Measurements from ENCODE around the gene FAXDC2. TPM values are rescaled to one million over a fixed set of nuclear protein-coding genes. Genes with fewer than 3 reads are reported as not detected.
A peak's percentile ranks its signal among the peaks of the same experiment; 100 is the strongest.

Gene FAXDC2
- total and polyA plus RNA-seq, 9 of the 15 experiments (the other 6 are each of a cell fraction or from before 2014, with no cell fraction given), result 2.4 to 30.0 (median 9.9) TPM

- CTCF ChIA-PET (ENCODE audit: low intra/inter-chr PET ratio), result no interaction called here
- POLR2A ChIA-PET, result interaction anchor here (0.7 to 1.9 kb wide), 9 partner anchors 8 to 122 kb away, joined by 3 to 9 read pairs (median 3); no protein-coding TSS in a partner anchor
- peak overlapping the region; percentile 44; the same call in 1 of the 3 replicates for H3K27ac ChIP-seq (ENCODE audit: extremely low read depth, low read depth, low read length)
- H3K27me3 ChIP-seq (ENCODE audit: control insufficient read depth in 2 of 2, insufficient read depth in 2 of 2, low read length in 2 of 2), result no peaks in the 10 kb centered on the region
- peaks cover 61% of the 10 kb centered on the region for H4K20me1 ChIP-seq (replicated peaks; ENCODE audit: control insufficient read depth, insufficient read depth, low read length)
- no peak overlapping the region for H3K4me2 ChIP-seq (ENCODE audit: insufficient read depth, low read length)
- H3K4me3 ChIP-seq, result no peak overlapping the region
- peaks cover 16% of the 10 kb centered on the region for H3K9me1 ChIP-seq (ENCODE audit: control insufficient read depth, insufficient read depth, low read length)
- intact Hi-C loops (cut with micrococcal nuclease), result no loop called here
- peak in 2 of 4 experiments; percentile 55 to 76 for DNase-seq (ENCODE audit: extremely low read depth in 1 of 4, low spot score in 3 of 4)
- 0 out of 4 replicates have a peak overlapping the region, but pooled peaks of 1 of the 2 experiments have one; percentile 2 for H3K9ac ChIP-seq (ENCODE audit: insufficient read depth in 1 of 2, low read depth in 2 of 2, low read length in 2 of 2)
- peak; percentile 79 for FAIRE-seq
- ATAC-seq, result peak; percentile 68
- peaks cover 30 to 41% of the 10 kb centered on the region in 2 experiments for H3K4me1 ChIP-seq (replicated peaks in 1 of 2; ENCODE audit: control insufficient read depth in 2 of 2, insufficient read depth in 2 of 2, low read length in 2 of 2)
- no peak overlapping the region for H2AFZ ChIP-seq (ENCODE audit: low read depth, low read length)
- whole genome bisulfite sequencing (ENCODE audit: insufficient coverage, low coverage, missing lambda C conversion rate), result 63% methylated on average over 1 of the region's 1 CpG
- in situ Hi-C loops (cut with MboI), result no loop called here
- H3K79me2 ChIP-seq (ENCODE audit: control insufficient read depth, insufficient read depth, low read length), result peaks cover 100% of the 10 kb centered on the region
- no TSS peak for BruUV-seq (replicated peaks)
- peaks cover 62% of the 10 kb centered on the region for H3K36me3 ChIP-seq (ENCODE audit: control insufficient read depth, insufficient read depth, low read length)
- no peaks in the 10 kb centered on the region for H3K9me3 ChIP-seq (replicated peaks; ENCODE audit: control insufficient read depth, insufficient read depth, low read depth, low read length)
- TF ChIP-seq CREM (IDR thresholded peaks at IDR 0.05; ENCODE audit: low read depth), result peak; percentile 48; the same call in 1 of the 2 replicates
- TF ChIP-seq MEIS2 (IDR thresholded peaks at IDR 0.05; ENCODE audit: partially characterized antibody), result peak; percentile 78
- TF ChIP-seq, protein P1, sequence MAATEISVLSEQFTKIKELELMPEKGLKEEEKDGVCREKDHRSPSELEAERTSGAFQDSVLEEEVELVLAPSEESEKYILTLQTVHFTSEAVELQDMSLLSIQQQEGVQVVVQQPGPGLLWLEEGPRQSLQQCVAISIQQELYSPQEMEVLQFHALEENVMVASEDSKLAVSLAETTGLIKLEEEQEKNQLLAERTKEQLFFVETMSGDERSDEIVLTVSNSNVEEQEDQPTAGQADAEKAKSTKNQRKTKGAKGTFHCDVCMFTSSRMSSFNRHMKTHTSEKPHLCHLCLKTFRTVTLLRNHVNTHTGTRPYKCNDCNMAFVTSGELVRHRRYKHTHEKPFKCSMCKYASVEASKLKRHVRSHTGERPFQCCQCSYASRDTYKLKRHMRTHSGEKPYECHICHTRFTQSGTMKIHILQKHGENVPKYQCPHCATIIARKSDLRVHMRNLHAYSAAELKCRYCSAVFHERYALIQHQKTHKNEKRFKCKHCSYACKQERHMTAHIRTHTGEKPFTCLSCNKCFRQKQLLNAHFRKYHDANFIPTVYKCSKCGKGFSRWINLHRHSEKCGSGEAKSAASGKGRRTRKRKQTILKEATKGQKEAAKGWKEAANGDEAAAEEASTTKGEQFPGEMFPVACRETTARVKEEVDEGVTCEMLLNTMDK (IDR thresholded peaks at IDR 0.05; ENCODE audit: borderline replicate concordance, insufficient read depth, low read depth, low read length, poor library complexity, severe bottlenecking), result no peak
- peak in 1 of 2 experiments; percentile 42; a peak in 1 of 4 replicates for TF ChIP-seq RCOR1 (IDR thresholded peaks at IDR 0.05; ENCODE audit: borderline replicate concordance in 1 of 2, low read depth in 2 of 2, low read length in 2 of 2)
- peak; percentile 41; the same call in 1 of the 2 replicates for TF ChIP-seq SMARCA4 (IDR thresholded peaks at IDR 0.05)
- TF ChIP-seq, protein P2, sequence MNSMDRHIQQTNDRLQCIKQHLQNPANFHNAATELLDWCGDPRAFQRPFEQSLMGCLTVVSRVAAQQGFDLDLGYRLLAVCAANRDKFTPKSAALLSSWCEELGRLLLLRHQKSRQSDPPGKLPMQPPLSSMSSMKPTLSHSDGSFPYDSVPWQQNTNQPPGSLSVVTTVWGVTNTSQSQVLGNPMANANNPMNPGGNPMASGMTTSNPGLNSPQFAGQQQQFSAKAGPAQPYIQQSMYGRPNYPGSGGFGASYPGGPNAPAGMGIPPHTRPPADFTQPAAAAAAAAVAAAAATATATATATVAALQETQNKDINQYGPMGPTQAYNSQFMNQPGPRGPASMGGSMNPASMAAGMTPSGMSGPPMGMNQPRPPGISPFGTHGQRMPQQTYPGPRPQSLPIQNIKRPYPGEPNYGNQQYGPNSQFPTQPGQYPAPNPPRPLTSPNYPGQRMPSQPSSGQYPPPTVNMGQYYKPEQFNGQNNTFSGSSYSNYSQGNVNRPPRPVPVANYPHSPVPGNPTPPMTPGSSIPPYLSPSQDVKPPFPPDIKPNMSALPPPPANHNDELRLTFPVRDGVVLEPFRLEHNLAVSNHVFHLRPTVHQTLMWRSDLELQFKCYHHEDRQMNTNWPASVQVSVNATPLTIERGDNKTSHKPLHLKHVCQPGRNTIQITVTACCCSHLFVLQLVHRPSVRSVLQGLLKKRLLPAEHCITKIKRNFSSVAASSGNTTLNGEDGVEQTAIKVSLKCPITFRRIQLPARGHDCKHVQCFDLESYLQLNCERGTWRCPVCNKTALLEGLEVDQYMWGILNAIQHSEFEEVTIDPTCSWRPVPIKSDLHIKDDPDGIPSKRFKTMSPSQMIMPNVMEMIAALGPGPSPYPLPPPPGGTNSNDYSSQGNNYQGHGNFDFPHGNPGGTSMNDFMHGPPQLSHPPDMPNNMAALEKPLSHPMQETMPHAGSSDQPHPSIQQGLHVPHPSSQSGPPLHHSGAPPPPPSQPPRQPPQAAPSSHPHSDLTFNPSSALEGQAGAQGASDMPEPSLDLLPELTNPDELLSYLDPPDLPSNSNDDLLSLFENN (IDR thresholded peaks at IDR 0.05; ENCODE audit: low read depth in 2 of 2, low read length in 2 of 2), result 0 out of 4 replicates have a peak, but pooled peaks of 1 of the 2 experiments have one; percentile 22
- TF ChIP-seq SAFB2 (IDR thresholded peaks at IDR 0.05; ENCODE audit: borderline replicate concordance, low read depth, low read length, severe bottlenecking), result no peak
- peak; percentile 62 for TF ChIP-seq NCOR1 (IDR thresholded peaks at IDR 0.05)
- 0 out of 4 replicates have a peak, but pooled peaks of 1 of the 2 experiments have one; percentile 47 for TF ChIP-seq TBL1XR1 (IDR thresholded peaks at IDR 0.05; ENCODE audit: low read length in 2 of 2)
- TF ChIP-seq ARHGAP35 (IDR thresholded peaks at IDR 0.05; ENCODE audit: partially characterized antibody), result no peak
- TF ChIP-seq ARID1B (IDR thresholded peaks at IDR 0.05), result peak; percentile 76
- TF ChIP-seq GATA2 (CRISPR knock-in tag; IDR thresholded peaks at IDR 0.05), result peak; percentile 42; the same call in 1 of the 2 replicates
- TF ChIP-seq PML (IDR thresholded peaks at IDR 0.05; ENCODE audit: low read length), result 0 out of 2 replicates have a peak, but pooled peaks have one; percentile 23
- no peak for TF ChIP-seq IRF2 (CRISPR knock-in tag; IDR thresholded peaks at IDR 0.05)
- TF ChIP-seq TCF3 (CRISPR knock-in tag; IDR thresholded peaks at IDR 0.05), result peak; percentile 87
- TF ChIP-seq, protein P3, sequence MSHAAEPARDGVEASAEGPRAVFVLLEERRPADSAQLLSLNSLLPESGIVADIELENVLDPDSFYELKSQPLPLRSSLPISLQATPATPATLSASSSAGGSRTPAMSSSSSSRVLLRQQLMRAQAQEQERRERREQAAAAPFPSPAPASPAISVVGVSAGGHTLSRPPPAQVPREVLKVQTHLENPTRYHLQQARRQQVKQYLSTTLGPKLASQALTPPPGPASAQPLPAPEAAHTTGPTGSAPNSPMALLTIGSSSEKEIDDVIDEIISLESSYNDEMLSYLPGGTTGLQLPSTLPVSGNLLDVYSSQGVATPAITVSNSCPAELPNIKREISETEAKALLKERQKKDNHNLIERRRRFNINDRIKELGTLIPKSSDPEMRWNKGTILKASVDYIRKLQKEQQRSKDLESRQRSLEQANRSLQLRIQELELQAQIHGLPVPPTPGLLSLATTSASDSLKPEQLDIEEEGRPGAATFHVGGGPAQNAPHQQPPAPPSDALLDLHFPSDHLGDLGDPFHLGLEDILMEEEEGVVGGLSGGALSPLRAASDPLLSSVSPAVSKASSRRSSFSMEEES (CRISPR knock-in tag; IDR thresholded peaks at IDR 0.05), result peak; percentile 27; the same call in 1 of the 2 replicates
Measured at GRCh38 chr5:154776167-154776566, 74.2 kb downstream of the FAXDC2 start.

Measured in K562 (cell line).